Gastroesophageal sphincter (tissue), 3 donors: ENCODE measurements around the gene FHAD1.

Source experiments
- POLR2A ChIP-seq, 2 donors: fragments of 450-650 bp; IDR thresholded peaks; one replicate each; pipeline ENCODE4 v1.6.1; 2017; ENCODE audit warnings: antibody characterized with exemption in 2 of 2, mild to moderate bottlenecking in 2 of 2, moderate library complexity in 1 of 2
- POLR2AphosphoS5 ChIP-seq: sonication (generic); formaldehyde crosslinking; IDR thresholded peaks from one replicate; pipeline ENCODE4 v1.6.1; 2017; ENCODE audit warnings: antibody characterized with exemption
- TF ChIP-seq, protein P1 (sequence below), 4 experiments: fragments of 200-600 bp in 2 of 4; fragments of 450-650 bp in 2 of 4; sonication (generic) in 1 of 4; IDR thresholded peaks; one replicate each; pipeline ENCODE4 v1.5.1; 2017 to 2019; ENCODE audit warnings: antibody characterized with exemption in 4 of 4, mild to moderate bottlenecking in 2 of 4, moderate library complexity in 2 of 4

DNA sequence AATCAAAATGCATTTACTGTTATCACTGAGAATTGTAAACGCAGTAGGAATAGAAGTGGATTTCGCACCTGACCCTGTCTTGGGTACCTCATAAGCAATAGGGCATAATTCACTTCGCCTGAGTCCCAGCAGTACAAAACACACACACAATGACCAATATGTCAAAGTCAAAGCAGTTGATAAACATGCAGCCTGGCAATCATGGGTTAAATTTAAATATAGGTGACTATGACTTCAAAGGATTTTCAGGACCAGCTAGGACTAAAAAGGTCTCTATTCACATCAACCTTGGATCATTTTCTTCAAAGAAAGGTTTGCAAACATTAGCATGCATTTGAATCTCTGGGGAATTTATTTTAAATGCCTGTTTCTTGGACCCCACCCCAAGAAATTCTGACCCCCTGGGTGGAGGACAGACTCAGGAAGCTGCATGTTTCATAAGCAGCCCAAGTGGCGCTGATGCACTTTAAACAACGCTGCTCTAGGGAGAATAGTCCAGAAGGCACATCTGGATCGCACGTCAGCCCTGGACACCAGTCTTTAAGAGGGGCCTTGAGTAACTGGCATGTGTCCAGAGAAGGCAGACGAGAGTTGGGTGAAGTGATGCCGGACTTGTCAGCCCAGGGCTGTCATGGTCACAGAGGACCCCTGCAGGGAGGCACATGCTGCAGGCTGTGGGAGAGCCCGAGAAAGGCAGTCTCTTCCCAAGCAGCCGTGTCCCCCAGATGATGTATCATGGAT lies 107.0 kb downstream of the FHAD1 start:
- TF ChIP-seq, protein P1, sequence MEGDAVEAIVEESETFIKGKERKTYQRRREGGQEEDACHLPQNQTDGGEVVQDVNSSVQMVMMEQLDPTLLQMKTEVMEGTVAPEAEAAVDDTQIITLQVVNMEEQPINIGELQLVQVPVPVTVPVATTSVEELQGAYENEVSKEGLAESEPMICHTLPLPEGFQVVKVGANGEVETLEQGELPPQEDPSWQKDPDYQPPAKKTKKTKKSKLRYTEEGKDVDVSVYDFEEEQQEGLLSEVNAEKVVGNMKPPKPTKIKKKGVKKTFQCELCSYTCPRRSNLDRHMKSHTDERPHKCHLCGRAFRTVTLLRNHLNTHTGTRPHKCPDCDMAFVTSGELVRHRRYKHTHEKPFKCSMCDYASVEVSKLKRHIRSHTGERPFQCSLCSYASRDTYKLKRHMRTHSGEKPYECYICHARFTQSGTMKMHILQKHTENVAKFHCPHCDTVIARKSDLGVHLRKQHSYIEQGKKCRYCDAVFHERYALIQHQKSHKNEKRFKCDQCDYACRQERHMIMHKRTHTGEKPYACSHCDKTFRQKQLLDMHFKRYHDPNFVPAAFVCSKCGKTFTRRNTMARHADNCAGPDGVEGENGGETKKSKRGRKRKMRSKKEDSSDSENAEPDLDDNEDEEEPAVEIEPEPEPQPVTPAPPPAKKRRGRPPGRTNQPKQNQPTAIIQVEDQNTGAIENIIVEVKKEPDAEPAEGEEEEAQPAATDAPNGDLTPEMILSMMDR (IDR thresholded peaks at IDR 0.05), result no peak
- no peak for TF ChIP-seq POLR2A (IDR thresholded peaks at IDR 0.05)
- TF ChIP-seq POLR2AphosphoS5, result no peak
